ENCODE data around the gene MOAP1. TPM values are rescaled to one million over a fixed set of nuclear protein-coding genes. Genes with fewer than 3 reads are reported as not detected.

Gene MOAP1
- total RNA-seq, 4 donors from 2014 or later = 12.6 to 31.6 (median 27.4) TPM

GRCh38 chr14:93175492-93175891 is 9.2 kb downstream of the MOAP1 start:
- TF ChIP-seq, protein P1, sequence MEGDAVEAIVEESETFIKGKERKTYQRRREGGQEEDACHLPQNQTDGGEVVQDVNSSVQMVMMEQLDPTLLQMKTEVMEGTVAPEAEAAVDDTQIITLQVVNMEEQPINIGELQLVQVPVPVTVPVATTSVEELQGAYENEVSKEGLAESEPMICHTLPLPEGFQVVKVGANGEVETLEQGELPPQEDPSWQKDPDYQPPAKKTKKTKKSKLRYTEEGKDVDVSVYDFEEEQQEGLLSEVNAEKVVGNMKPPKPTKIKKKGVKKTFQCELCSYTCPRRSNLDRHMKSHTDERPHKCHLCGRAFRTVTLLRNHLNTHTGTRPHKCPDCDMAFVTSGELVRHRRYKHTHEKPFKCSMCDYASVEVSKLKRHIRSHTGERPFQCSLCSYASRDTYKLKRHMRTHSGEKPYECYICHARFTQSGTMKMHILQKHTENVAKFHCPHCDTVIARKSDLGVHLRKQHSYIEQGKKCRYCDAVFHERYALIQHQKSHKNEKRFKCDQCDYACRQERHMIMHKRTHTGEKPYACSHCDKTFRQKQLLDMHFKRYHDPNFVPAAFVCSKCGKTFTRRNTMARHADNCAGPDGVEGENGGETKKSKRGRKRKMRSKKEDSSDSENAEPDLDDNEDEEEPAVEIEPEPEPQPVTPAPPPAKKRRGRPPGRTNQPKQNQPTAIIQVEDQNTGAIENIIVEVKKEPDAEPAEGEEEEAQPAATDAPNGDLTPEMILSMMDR (IDR thresholded peaks at IDR 0.05; ENCODE audit: low read depth) = no peak

- TF ChIP-seq, protein P1 (IDR thresholded peaks at IDR 0.05; ENCODE audit: low read depth) = no peak
These were observed 10.7 kb downstream of the MOAP1 start for GRCh38 chr14:93173943-93174395.

GRCh38 chr14:93171376-93171775 is 13.3 kb downstream of the MOAP1 start:
- TF ChIP-seq, protein P1 (IDR thresholded peaks at IDR 0.05; ENCODE audit: low read depth) = no peak

GRCh38 chr14:93163564-93163963 is 21.1 kb downstream of the MOAP1 start:
- TF ChIP-seq, protein P1 (IDR thresholded peaks at IDR 0.05; ENCODE audit: low read depth) = no peak

DNA sequence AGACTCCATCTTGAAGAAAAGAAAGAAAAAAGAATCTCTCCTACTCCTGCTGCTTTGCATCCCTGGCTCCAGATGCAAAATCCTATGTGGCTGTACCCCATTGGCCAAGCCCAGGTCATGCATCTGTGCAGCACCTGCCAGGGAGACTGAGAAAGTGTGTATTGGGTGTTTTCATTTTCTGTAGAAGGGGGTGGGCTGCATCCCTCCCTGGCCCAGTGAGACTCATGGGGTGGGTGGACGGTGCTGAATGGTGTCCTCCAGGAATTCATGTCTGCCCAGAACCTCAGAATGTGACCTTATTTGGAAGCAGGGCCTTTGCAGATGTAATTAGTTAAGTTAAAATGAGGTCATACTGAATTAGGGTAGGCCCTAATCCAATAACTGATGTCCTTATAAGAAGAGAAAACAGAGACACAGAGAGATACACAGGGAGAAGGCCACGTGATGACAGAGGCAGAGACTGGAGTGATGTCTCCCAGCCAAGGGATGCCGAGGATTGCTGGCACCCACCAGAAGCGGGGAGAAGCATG is 23.2 kb downstream of the MOAP1 start:
- TF ChIP-seq, protein P1 (IDR thresholded peaks at IDR 0.05; ENCODE audit: low read depth) = no peak

DNA sequence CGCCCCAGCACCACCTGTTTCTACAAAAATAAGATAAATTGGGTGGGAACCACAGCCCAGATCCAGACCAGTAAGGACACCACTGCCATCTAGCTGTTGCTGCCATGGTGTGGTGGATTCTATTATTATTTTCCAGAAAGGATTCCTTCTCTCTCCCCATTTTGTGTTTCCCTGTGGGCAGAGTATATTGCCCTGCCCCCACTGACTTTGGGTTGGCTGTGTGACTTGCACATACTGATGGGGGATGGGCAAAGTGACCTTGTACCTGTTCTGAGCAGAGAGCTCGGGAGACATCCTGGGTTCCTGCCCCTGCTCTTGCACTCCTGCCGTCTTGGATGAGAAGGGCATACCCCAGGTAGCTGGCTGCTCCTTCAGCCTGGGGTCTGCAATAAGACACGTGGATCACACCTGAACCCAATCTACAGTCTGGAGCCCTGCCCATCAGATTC is 24.3 kb downstream of the MOAP1 start:
- TF ChIP-seq, protein P1 (IDR thresholded peaks at IDR 0.05; ENCODE audit: low read depth) = no peak

DNA sequence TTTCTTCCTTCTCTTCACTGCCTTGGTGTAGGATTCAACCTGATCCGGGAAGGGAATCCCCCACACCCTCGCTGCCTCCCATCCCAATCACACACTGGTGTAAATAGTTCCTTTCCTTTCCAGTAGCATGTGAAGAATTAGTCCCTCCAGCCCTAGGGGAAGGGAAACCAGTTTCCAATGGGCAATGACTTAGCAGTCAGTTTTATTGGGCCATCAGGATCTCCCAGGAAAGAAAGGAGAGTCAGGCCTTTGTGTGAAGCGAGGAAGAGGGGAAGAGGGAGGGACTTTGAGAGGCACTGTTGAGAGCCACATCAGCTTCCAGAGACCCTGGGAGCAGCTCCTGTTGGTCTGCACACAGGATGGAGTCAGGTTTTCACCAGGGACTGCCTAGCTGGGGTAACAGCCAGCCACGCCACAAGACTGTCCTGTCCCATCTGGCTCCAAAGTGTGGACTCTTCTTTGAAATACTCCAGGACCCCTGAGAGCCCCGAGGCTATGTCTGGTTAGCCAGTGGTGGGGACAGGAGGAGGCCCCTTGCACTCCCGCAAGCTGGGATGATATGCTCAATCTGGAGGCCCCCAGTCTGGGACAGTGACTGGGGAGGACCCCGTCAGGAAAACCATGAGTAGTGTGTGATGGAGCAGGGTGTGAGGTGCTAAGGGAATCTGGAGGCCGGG is 27.9 kb downstream of the MOAP1 start:
- TF ChIP-seq, protein P1 (IDR thresholded peaks at IDR 0.05; ENCODE audit: low read depth) = no peak

Data from subcutaneous adipose tissue (tissue), 4 donors.